ENCODE results near the gene PCCB. TPM values are rescaled to one million over a fixed set of nuclear protein-coding genes. Genes with fewer than 3 reads are reported as not detected.
A peak's percentile ranks its signal among the peaks of the same experiment; 100 is the strongest.

PCCB gene
- total and polyA plus RNA-seq, 4 donors, result 11.5 to 18.7 (median 15.7) TPM

DNA sequence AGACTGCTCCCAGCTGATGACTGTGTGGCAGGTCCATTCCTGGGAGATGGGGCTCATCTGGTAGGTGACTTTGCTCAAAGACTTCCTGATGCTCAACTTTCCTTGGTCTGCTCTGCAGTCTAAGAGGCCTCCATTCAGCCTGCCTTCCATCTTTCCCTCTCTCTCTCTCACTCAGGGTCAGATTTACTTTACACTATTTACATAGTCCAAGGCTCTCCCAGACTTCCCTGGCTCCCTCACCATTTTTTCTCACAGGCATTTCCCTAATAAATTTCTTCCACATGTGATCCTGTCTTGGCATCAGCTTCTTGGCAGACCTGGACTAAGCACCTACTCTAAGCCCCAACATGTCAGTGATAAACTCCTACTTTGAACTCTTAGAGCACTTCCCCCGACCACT lies 13.0 kb upstream of the PCCB start:
- H3K27ac ChIP-seq (ENCODE audit: low read depth in 1 of 2, low read length in 2 of 2), result no peak overlapping the region
- no peaks in the 10 kb centered on the region for H3K9me3 ChIP-seq (ENCODE audit: control insufficient read depth, low read length)
- no peak overlapping the region for H3K4me3 ChIP-seq (ENCODE audit: low read length in 2 of 2)
- ATAC-seq (ENCODE audit: low FRiP score), result no peak
- H3K36me3 ChIP-seq (ENCODE audit: control insufficient read depth in 1 of 2, insufficient read depth in 2 of 2, low read length in 1 of 2), result no peaks in the 10 kb centered on the region
- intact Hi-C loops (cut with DNase I), result no loop called here
- H3K27me3 ChIP-seq (ENCODE audit: control insufficient read depth in 1 of 2, insufficient read depth in 2 of 2, low read length in 1 of 2), result no peaks in the 10 kb centered on the region
- 80 to 83% methylated on average over 1 of the region's 1 CpG for WGBS, 2 donors
- no peak for DNase-seq
- H3K4me1 ChIP-seq (ENCODE audit: control insufficient read depth in 1 of 2, insufficient read depth in 2 of 2, low read length in 2 of 2), result no peaks in the 10 kb centered on the region

DNA sequence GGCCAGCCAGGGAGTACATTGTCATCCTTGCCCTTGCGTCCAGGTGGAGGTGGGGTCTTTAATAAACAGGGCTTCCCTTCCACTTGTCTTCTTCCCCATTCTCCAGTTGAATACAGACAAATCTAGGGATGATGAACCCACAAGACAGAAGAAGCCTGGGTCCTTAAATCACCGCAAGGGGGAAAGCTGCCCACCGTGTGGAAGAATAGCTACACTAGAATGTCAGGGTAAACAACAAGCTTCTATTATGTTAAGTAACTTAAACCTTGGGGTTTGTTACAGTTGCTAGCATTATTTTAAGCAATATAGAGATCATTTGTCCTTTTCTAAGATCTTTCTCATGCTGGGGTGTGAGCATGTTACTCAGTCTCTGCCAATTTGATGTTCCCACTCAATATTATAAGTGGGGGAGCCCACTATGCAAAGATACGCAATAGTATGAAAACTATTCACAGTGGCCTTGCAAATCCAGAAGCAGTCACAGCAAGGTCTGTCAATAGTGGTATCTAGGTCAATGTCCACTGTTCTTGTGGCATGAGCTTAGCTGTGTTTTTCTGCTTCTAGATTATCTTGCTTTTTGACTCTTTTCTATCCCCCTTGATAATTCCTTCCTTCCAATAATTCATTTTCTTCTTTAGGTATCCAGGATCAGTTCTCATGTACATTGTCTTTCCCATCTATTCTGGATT lies 12.0 kb upstream of the PCCB start:
- Histone ChIP-seq H3K4me3 (ENCODE audit: low read length in 2 of 2) (no peak overlapping the region), H3K4me1 (ENCODE audit: control insufficient read depth in 1 of 2, insufficient read depth in 2 of 2, low read length in 2 of 2) (no peaks in the 10 kb centered on the region), H3K9me3 (ENCODE audit: control insufficient read depth, low read length) (no peaks in the 10 kb centered on the region), H3K36me3 (ENCODE audit: control insufficient read depth in 1 of 2, insufficient read depth in 2 of 2, low read length in 1 of 2) (no peaks in the 10 kb centered on the region), H3K27me3 (ENCODE audit: control insufficient read depth in 1 of 2, insufficient read depth in 2 of 2, low read length in 1 of 2) (no peaks in the 10 kb centered on the region), H3K27ac (ENCODE audit: low read depth in 1 of 2, low read length in 2 of 2) (no peak overlapping the region)
- no peak for ATAC-seq (ENCODE audit: low FRiP score)
- intact Hi-C loops (cut with DNase I), result no loop called here
- no peak for DNase-seq
- WGBS, 2 donors, result 84 to 89% methylated on average over 4 of the region's 4 CpGs

DNA sequence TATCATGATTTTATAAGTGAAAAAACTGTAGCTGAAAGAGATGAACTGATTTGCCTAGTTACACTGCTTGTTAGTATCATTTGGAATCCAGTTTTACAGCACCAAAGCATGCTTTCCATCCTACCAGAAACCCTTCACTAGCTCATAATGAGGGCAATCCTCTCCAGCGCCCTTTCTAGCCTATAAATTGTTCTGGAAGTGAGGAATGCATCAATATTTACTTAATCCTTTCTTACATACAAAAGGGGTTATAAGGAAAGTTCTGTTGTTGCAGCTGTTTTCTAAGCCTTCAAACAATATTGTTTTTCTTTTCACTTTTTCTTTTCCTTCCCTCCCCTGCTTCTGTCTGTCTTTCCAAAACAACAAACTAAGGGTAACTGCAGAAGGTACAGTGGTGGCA lies 11.0 kb upstream of the PCCB start:
- no peaks in the 10 kb centered on the region for H3K9me3 ChIP-seq (ENCODE audit: control insufficient read depth, low read length)

DNA sequence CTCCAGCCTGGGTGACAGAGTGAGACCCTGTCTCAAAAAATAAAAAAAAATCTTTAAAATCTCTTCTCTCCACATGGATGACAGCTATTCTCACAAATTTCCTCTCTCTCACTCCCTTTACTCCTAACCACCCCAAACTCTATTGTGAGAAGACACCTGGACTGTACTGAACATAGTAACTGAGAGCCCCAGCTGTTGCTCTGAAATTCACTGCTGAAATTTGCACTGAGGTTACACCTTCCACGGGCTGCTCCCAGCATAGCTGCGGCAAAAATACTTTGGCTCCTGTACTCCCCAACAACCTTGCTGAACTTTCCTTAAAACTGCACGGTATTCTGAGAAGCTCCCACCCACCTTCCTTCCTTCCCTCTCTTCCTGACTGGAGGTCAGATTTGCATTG lies 4.4 kb upstream of the PCCB start:
- no peaks in the 10 kb centered on the region for H3K27me3 ChIP-seq (ENCODE audit: control insufficient read depth in 1 of 2, insufficient read depth in 2 of 2, low read length in 1 of 2)
- H3K4me3 ChIP-seq (ENCODE audit: low read length in 2 of 2), result no peak overlapping the region
- intact Hi-C loops (cut with DNase I), result no loop called here
- H3K36me3 ChIP-seq (ENCODE audit: control insufficient read depth in 1 of 2, insufficient read depth in 2 of 2, low read length in 1 of 2), result no peaks in the 10 kb centered on the region
- DNase-seq (no peak), ATAC-seq (ENCODE audit: low FRiP score) (no peak)
- H3K27ac ChIP-seq (ENCODE audit: low read depth in 1 of 2, low read length in 2 of 2), result no peak overlapping the region
- H3K4me1 ChIP-seq (ENCODE audit: control insufficient read depth in 1 of 2, insufficient read depth in 2 of 2, low read length in 2 of 2), result no peaks in the 10 kb centered on the region
- whole genome bisulfite sequencing, 2 donors, result 69 to 70% methylated on average over 3 of the region's 3 CpGs
- H3K9me3 ChIP-seq (ENCODE audit: control insufficient read depth, low read length), result no peaks in the 10 kb centered on the region

More for the DNA sequence above, 11.0 kb upstream of the PCCB start:
- 4 to 17% methylated on average over 1 of the region's 1 CpG for WGBS, 2 donors
- no peak for ATAC-seq (ENCODE audit: low FRiP score)
- Histone ChIP-seq H3K27ac (ENCODE audit: low read depth in 1 of 2, low read length in 2 of 2) (no peak overlapping the region), H3K36me3 (ENCODE audit: control insufficient read depth in 1 of 2, insufficient read depth in 2 of 2, low read length in 1 of 2) (no peaks in the 10 kb centered on the region), H3K4me3 (ENCODE audit: low read length in 2 of 2) (no peak overlapping the region), H3K4me1 (ENCODE audit: control insufficient read depth in 1 of 2, insufficient read depth in 2 of 2, low read length in 2 of 2) (no peaks in the 10 kb centered on the region), H3K27me3 (ENCODE audit: control insufficient read depth in 1 of 2, insufficient read depth in 2 of 2, low read length in 1 of 2) (no peaks in the 10 kb centered on the region)
- intact Hi-C loops (cut with DNase I), result no loop called here
- DNase-seq, result no peak

DNA sequence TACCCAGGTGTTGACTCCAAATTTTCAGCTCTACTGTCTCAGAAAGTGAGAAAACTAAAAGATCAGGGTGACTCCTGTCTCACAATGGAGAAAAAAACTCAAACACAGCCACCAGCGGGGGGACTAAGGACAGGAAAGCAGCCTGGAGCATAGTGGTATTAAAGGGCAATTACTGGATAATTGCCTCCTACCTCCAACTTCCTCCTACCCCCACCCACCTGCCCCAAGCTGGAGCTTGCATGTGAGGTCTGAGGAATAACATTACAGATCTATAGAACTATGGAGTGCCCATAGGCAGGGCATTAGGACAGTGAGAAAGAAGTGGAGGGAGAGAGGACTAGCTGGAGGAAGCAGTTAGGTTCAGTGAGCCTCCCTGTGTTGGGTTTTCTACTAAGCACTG lies 2.7 kb upstream of the PCCB start:
- no peak for ATAC-seq (ENCODE audit: low FRiP score)
- DNase-seq, result no peak
- Histone ChIP-seq H3K4me3 (ENCODE audit: low read length in 2 of 2) (no peak overlapping the region), H3K9me3 (ENCODE audit: control insufficient read depth, low read length) (no peaks in the 10 kb centered on the region), H3K27me3 (ENCODE audit: control insufficient read depth in 1 of 2, insufficient read depth in 2 of 2, low read length in 1 of 2) (no peaks in the 10 kb centered on the region), H3K4me1 (ENCODE audit: control insufficient read depth in 1 of 2, insufficient read depth in 2 of 2, low read length in 2 of 2) (no peaks in the 10 kb centered on the region), H3K27ac (ENCODE audit: low read depth in 1 of 2, low read length in 2 of 2) (no peak overlapping the region), H3K36me3 (ENCODE audit: control insufficient read depth in 1 of 2, insufficient read depth in 2 of 2, low read length in 1 of 2) (no peaks in the 10 kb centered on the region)
- WGBS, 2 donors, result 55 to 60% methylated on average over 1 of the region's 1 CpG
- intact Hi-C loops (cut with DNase I), result no loop called here

DNA sequence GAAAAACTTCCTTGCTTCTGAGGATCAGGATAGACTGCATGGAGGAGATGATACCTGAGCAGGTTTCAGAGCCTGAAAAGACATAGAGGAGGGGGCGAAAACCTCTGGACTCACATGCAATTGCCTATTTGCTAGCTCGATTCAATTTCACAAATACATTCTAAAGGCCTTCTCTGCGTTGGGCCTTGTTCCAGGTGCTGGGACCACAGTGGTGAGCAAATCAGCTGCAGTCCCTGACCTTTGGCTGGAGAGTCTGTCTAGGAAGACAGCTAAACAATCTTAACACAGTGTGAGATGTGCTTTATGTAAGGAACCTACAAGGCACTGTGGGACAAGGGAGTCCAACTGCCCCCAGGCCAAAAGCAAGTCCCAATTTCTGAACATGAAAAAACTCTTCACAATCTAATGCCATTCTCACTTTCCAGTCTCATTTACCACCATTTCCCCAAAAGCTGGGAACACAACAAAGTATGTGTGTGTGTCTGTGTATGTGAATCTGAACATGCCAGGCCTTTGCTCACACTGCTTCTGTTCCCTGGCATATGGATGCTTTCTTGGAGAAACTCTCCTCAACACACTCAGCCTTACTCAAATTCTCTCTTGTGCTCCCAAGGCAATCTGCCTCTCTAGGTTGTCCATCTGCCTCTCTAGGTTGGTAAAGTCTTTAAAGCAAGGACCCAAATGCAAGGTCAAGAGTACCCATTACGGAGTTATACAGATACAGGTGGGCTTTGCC lies 2.1 kb upstream of the PCCB start:
- intact Hi-C loops (cut with DNase I), result no loop called here
- no peak for DNase-seq
- no peaks in the 10 kb centered on the region for H3K9me3 ChIP-seq (ENCODE audit: control insufficient read depth, low read length)
- H3K4me3 ChIP-seq (ENCODE audit: low read length in 2 of 2), result no peak overlapping the region
- no peaks in the 10 kb centered on the region for H3K36me3 ChIP-seq (ENCODE audit: control insufficient read depth in 1 of 2, insufficient read depth in 2 of 2, low read length in 1 of 2)
- no peaks in the 10 kb centered on the region for H3K4me1 ChIP-seq (ENCODE audit: control insufficient read depth in 1 of 2, insufficient read depth in 2 of 2, low read length in 2 of 2)
- no peak for ATAC-seq (ENCODE audit: low FRiP score)
- 86 to 87% methylated on average over 4 of the region's 4 CpGs for WGBS, 2 donors
- H3K27ac ChIP-seq (ENCODE audit: low read depth in 1 of 2, low read length in 2 of 2), result no peak overlapping the region
- H3K27me3 ChIP-seq (ENCODE audit: control insufficient read depth in 1 of 2, insufficient read depth in 2 of 2, low read length in 1 of 2), result no peaks in the 10 kb centered on the region

DNA sequence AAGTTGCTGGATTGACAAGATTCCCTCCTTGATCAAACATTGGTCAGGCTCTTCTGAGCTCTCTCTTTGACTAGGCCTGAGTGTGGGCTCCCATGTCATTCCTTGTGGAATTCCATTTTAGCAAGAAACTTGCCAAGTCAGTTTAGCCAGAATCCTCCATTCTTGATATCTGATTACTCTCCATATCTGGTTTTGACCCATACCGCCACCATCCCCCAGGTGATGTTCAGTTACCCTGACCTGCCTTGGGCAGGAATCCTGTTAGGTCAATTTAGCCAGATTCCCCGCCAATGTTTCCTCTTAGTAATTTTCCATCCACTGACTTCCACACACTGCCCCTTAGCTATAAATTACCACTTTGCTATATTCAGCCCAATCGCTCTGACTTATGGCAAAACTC lies 1.0 kb upstream of the PCCB start:
- Histone ChIP-seq H3K36me3 (ENCODE audit: control insufficient read depth in 1 of 2, insufficient read depth in 2 of 2, low read length in 1 of 2) (no peaks in the 10 kb centered on the region), H3K9me3 (ENCODE audit: control insufficient read depth, low read length) (no peaks in the 10 kb centered on the region), H3K27me3 (ENCODE audit: control insufficient read depth in 1 of 2, insufficient read depth in 2 of 2, low read length in 1 of 2) (no peaks in the 10 kb centered on the region), H3K27ac (ENCODE audit: low read depth in 1 of 2, low read length in 2 of 2) (no peak overlapping the region), H3K4me3 (ENCODE audit: low read length in 2 of 2) (no peak overlapping the region), H3K4me1 (ENCODE audit: control insufficient read depth in 1 of 2, insufficient read depth in 2 of 2, low read length in 2 of 2) (no peaks in the 10 kb centered on the region)
- WGBS, 2 donors, result 96 to 97% methylated on average over 3 of the region's 3 CpGs
- intact Hi-C loops (cut with DNase I), result no loop called here
- no peak for DNase-seq
- no peak for ATAC-seq (ENCODE audit: low FRiP score)

DNA sequence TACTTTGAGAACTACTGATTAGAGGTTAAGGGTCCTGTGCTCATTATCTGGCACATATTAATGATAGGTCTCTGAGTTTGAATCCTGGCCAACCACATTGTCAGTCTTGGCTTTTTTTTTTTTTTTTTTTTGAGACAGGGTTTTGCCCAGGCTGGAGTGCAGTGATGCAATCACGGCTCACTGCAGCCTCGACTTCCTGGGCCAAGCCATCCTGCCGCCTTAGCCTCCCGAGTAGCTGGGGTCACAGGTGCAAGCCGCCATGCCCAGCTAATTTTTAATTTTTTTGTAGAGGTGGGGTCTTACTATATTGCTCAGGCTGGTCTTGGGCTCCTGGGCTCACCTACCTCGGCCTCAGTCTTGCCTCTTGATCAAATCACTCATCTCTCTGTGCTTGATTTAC lies 547 bp upstream of the PCCB start:
- H3K4me3 ChIP-seq (ENCODE audit: low read length in 2 of 2), result peak overlapping the region in 1 of 2 donors; percentile 79
- no peaks in the 10 kb centered on the region for H3K9me3 ChIP-seq (ENCODE audit: control insufficient read depth, low read length)
- DNase-seq, result peak in 1 of 2 donors; percentile 47
- no peak for ATAC-seq (ENCODE audit: low FRiP score)
- no peaks in the 10 kb centered on the region for H3K36me3 ChIP-seq (ENCODE audit: control insufficient read depth in 1 of 2, insufficient read depth in 2 of 2, low read length in 1 of 2)
- intact Hi-C loops (cut with DNase I), result no loop called here
- H3K27ac ChIP-seq (ENCODE audit: low read depth in 1 of 2, low read length in 2 of 2), result peak overlapping the region in 1 of 2 donors; percentile 29
- no peaks in the 10 kb centered on the region for H3K4me1 ChIP-seq (ENCODE audit: control insufficient read depth in 1 of 2, insufficient read depth in 2 of 2, low read length in 2 of 2)
- H3K27me3 ChIP-seq (ENCODE audit: control insufficient read depth in 1 of 2, insufficient read depth in 2 of 2, low read length in 1 of 2), result no peaks in the 10 kb centered on the region
- 89 to 90% methylated on average over 6 of the region's 6 CpGs for WGBS, 2 donors
